GM12865 (cell line): ENCODE measurements around the gene ACAD10.

Source experiments
- DNase-seq: peaks from one replicate; pipeline ENCODE4 v3.0.0; 2010; ENCODE audit warnings: low read depth
- H3K4me3 ChIP-seq: 2 replicates; pipeline ENCODE4 v1.5.1; 2011; ENCODE audit warnings: mild to moderate bottlenecking, low read depth, low read length, control low read depth
- CTCF ChIP-seq: IDR thresholded peaks from 2 replicates; pipeline ENCODE4 v1.5.1; 2011; ENCODE audit warnings: low read length, control low read depth, low read depth, inconsistent platforms; ENCODE audit not compliant: insufficient read depth; ENCODE audit errors: missing control alignments

Gene ACAD10

GRCh38 chr12:111798182-111798581 lies 112.3 kb downstream of the ACAD10 start:
- H3K4me3 ChIP-seq, result no peak overlapping the region
- DNase-seq, result no peak
- TF ChIP-seq CTCF, result no peak

GRCh38 chr12:111799758-111800157 lies 113.9 kb downstream of the ACAD10 start:
- TF ChIP-seq CTCF, result no peak
- DNase-seq, result no peak
- H3K4me3 ChIP-seq, result no peak overlapping the region

GRCh38 chr12:111803038-111803626 lies 117.3 kb downstream of the ACAD10 start:
- no peak for TF ChIP-seq CTCF
- H3K4me3 ChIP-seq, result no peak overlapping the region
- no peak for DNase-seq

GRCh38 chr12:111803851-111804250 lies 118.0 kb downstream of the ACAD10 start:
- TF ChIP-seq CTCF, result no peak
- DNase-seq, result no peak

GRCh38 chr12:111806304-111806703 lies 120.5 kb downstream of the ACAD10 start:
- DNase-seq, result no peak
- TF ChIP-seq CTCF, result no peak
- H3K4me3 ChIP-seq, result no peak overlapping the region

More at GRCh38 chr12:111803851-111804250, 118.0 kb downstream of the ACAD10 start:
- no peak overlapping the region for H3K4me3 ChIP-seq
